Ascending aorta (tissue), 2 donors: ENCODE data around the gene THOC5. TPM values are rescaled to one million over a fixed set of nuclear protein-coding genes. Genes with fewer than 3 reads are reported as not detected.
"Not testable (repeated sequence)": the region's sequence is repeated elsewhere in the genome, so short reads cannot be mapped to it uniquely, and the experiment has no call there.

ENCODE experiments used
- DNase-seq, 2 donors: peaks; one replicate each; pipeline ENCODE4 v3.0.0-alpha.2; 2019; ENCODE audit warnings: low spot score in 2 of 2
- H3K27ac ChIP-seq, 2 donors: fragments of 200-600 bp; sonication (generic); one replicate each; pipeline ENCODE4 v1.5.1; 2016 to 2017; ENCODE audit warnings: mild to moderate bottlenecking in 1 of 2
- H3K27me3 ChIP-seq: fragments of 200-600 bp; sonication (generic); one replicate; pipeline ENCODE4 v1.5.1; 2017
- H3K36me3 ChIP-seq, 2 donors: fragments of 200-600 bp; sonication (generic); one replicate each; pipeline ENCODE4 v1.5.1; 2016
- H3K4me1 ChIP-seq, 2 donors: fragments of 200-600 bp; sonication (generic); one replicate each; pipeline ENCODE4 v1.5.1; 2016 to 2017; ENCODE audit warnings: mild to moderate bottlenecking in 1 of 2
- H3K4me3 ChIP-seq, 2 donors: fragments of 200-600 bp; sonication (generic); one replicate each; pipeline ENCODE4 v1.5.1; 2016 to 2017; ENCODE audit warnings: mild to moderate bottlenecking in 1 of 2
- H3K9me3 ChIP-seq, 2 donors: fragments of 200-600 bp; sonication (generic); one replicate each; pipeline ENCODE4 v1.5.1; 2016
- intact Hi-C: fragments of 100-400 bp; cut with DNase I; formaldehyde crosslinking; loops from one replicate; pipeline ENCODE4 v1.15.1; 2023
- total RNA-seq: library from RNA; depleted of rRNA; stranded (reverse); fragments of >200 nt; gene quantifications from one replicate; pipeline ENCODE4 v1.1.0, GENCODE V29; 2016
- TF ChIP-seq, protein P1 (sequence below), 3 experiments: fragments of 200-600 bp in 2 of 3; fragments of 450-650 bp in 1 of 3; sonication (generic) in 2 of 3; IDR thresholded peaks; one replicate each; pipeline ENCODE4 v1.5.1; 2016 to 2019; ENCODE audit warnings: antibody characterized with exemption in 3 of 3, mild to moderate bottlenecking in 1 of 3, moderate library complexity in 1 of 3

THOC5 gene
- total RNA-seq, 1 donor from 2014 or later = 21.5 TPM

DNA sequence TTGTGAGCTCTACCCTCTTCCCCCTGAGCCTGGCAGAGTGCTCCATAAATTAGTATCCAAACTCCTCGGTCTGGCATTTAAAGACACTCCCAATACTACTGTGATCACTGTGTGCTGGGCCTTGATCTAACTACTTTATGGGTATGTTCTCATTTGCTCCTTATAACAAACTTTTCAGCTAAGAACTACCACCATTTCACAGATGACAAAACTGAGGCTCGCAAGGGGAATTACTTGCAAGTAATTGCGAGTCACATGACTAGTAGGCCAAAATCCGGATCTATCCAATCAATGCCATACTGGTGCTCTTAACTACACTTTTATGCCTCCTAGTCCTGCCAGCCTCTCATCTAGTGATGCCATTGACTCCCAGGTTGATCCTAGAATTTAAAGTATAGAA, 3.6 kb downstream of the THOC5 start:
- intact Hi-C loops = no loop called here
- no peak overlapping the region for H3K4me3 ChIP-seq
- no peaks in the 10 kb centered on the region for H3K9me3 ChIP-seq
- TF ChIP-seq, protein P1, sequence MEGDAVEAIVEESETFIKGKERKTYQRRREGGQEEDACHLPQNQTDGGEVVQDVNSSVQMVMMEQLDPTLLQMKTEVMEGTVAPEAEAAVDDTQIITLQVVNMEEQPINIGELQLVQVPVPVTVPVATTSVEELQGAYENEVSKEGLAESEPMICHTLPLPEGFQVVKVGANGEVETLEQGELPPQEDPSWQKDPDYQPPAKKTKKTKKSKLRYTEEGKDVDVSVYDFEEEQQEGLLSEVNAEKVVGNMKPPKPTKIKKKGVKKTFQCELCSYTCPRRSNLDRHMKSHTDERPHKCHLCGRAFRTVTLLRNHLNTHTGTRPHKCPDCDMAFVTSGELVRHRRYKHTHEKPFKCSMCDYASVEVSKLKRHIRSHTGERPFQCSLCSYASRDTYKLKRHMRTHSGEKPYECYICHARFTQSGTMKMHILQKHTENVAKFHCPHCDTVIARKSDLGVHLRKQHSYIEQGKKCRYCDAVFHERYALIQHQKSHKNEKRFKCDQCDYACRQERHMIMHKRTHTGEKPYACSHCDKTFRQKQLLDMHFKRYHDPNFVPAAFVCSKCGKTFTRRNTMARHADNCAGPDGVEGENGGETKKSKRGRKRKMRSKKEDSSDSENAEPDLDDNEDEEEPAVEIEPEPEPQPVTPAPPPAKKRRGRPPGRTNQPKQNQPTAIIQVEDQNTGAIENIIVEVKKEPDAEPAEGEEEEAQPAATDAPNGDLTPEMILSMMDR (IDR thresholded peaks at IDR 0.05) = no peak
- peaks cover 19 to 31% of the 10 kb centered on the region in 2 donors for H3K36me3 ChIP-seq
- no peaks in the 10 kb centered on the region for H3K27me3 ChIP-seq
- DNase-seq = no peak
- peaks cover 4 to 7% of the 10 kb centered on the region in 2 donors for H3K4me1 ChIP-seq
- H3K27ac ChIP-seq = no peak overlapping the region

DNA sequence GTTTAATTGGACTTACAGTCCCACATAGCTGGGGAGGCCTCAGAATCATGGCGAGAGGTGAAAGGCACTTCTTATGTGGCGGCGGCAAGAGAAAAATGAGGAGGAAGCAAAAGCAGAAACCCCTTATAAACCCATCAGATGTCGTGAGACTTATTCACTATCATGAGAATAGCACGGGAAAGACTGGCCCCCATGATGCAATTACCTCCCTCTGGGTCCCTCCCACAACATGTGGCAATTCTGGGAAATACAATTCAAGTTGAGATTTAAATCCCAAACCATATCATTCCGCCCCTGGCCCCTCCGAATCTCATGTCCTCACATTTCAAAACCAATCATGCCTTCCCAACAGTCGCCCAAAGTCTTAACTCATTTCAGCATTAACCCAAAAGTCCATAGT, 8.5 kb downstream of the THOC5 start:
- peaks cover 53 to 73% of the 10 kb centered on the region in 2 donors for H3K36me3 ChIP-seq
- H3K4me1 ChIP-seq, H3K4me3 ChIP-seq, H3K27ac ChIP-seq, intact Hi-C loops, H3K27me3 ChIP-seq, H3K9me3 ChIP-seq, DNase-seq: not testable (repeated sequence)

DNA sequence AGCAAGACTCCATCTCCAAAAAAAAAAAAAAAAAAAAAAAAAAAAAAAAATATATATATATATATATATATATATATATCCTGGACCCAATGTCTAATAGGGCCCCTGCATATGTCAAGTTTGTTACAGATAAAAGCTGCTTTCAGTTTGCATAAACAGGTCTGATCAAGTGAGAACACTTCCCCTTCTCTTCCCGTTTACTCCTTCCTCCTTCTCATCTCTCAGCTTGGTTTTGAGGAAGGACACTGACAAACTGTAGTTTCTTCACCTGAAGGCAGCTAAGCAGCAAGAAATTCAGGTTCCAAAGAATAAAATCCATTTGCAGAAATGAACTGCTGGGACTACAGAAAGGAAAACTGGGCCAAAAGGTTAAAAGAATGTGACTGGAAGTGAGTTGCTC, 11.7 kb downstream of the THOC5 start:
- Histone ChIP-seq H3K4me1 (no peaks in the 10 kb centered on the region), H3K9me3 (no peaks in the 10 kb centered on the region), H3K4me3 (no peak overlapping the region), H3K36me3 (peaks cover 64 to 85% of the 10 kb centered on the region in 2 donors), H3K27ac (no peak overlapping the region), H3K27me3 (no peaks in the 10 kb centered on the region)
- intact Hi-C loops = no loop called here
- no peak for DNase-seq
- TF ChIP-seq, protein P1 (IDR thresholded peaks at IDR 0.05) = no peak

DNA sequence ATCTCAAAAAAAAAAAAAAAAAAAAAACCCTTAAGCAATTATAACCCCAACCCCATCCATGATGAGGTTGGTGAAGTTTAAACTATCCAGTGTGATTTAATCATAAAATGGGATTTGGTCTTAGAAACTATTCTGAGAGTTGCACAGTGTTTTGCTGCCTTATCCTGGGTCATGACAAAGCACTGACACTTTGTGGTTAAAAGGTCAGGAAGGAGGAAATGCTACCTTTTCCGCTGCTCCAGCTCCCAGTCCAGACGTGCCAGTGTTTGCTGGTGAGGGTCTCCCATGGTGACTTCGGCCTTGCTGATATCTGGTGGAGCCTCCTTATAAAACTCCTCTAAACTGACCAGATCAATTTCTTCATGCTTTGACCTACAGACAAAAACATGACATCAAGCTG, 14.5 kb downstream of the THOC5 start:
- Histone ChIP-seq H3K27ac (no peak overlapping the region), H3K27me3 (no peaks in the 10 kb centered on the region), H3K4me1 (no peaks in the 10 kb centered on the region), H3K36me3 (peaks cover 76 to 92% of the 10 kb centered on the region in 2 donors), H3K4me3 (no peak overlapping the region), H3K9me3 (no peaks in the 10 kb centered on the region)
- TF ChIP-seq, protein P1 (IDR thresholded peaks at IDR 0.05) = no peak
- intact Hi-C loops = no loop called here
- no peak for DNase-seq

DNA sequence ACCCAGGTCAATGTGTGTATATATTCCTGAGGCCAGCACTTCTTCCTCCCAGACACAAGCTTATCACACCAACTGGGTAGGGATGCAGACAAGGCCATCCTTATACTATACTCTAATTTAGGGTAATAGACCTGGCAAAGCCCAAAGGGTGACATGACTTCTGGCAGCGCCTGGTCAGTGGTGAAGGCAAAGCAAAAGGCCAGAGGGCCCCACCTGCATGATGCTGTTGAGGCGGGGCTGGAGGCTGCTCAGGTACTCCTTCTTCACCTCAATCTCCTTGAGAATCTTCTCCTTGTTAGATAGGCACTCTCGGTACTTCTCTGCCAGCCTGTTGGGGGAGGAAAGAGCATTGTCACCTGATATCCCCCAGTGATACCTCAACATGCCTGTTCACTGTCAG, 17.1 kb downstream of the THOC5 start:
- peaks cover 77 to 96% of the 10 kb centered on the region in 2 donors for H3K36me3 ChIP-seq
- DNase-seq = no peak
- no peaks in the 10 kb centered on the region for H3K9me3 ChIP-seq
- no peak overlapping the region for H3K27ac ChIP-seq
- H3K27me3 ChIP-seq = no peaks in the 10 kb centered on the region
- no peaks in the 10 kb centered on the region for H3K4me1 ChIP-seq
- intact Hi-C loops = no loop called here
- TF ChIP-seq, protein P1 (IDR thresholded peaks at IDR 0.05) = no peak
- H3K4me3 ChIP-seq = no peak overlapping the region

DNA sequence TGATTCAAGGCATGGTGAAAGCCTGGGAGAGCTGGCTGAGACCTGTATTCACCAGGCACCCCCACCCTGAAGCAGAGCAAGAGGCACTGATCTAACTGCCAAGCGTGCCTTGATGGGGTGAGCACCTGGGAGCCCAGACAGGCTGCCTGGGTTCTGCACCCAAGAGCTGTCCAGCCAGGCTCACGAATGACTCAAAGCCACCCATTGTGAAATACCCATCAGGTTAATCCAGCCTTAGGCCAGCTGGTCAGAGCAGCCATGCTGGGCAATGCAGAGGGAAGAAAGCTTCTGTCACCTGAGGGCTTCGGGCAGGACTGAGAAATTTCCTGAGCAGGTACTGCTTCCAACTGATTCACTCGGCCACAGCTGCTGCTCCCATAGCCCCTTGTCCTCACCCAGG, 22.1 kb downstream of the THOC5 start:
- H3K36me3 ChIP-seq = peaks cover 74 to 99% of the 10 kb centered on the region in 2 donors
- no peaks in the 10 kb centered on the region for H3K9me3 ChIP-seq
- no peak overlapping the region for H3K27ac ChIP-seq
- DNase-seq = no peak
- no peak overlapping the region for H3K4me3 ChIP-seq
- no peaks in the 10 kb centered on the region for H3K27me3 ChIP-seq
- TF ChIP-seq, protein P1 (IDR thresholded peaks at IDR 0.05) = no peak
- no peaks in the 10 kb centered on the region for H3K4me1 ChIP-seq
- intact Hi-C loops = no loop called here
